H1 (cell line): ENCODE results near the gene NYAP2. TPM values are rescaled to one million over a fixed set of nuclear protein-coding genes. Genes with fewer than 3 reads are reported as not detected.

Experiments used
- CTCF ChIA-PET: fragments of 300-600 bp; sonication (Branson Sonifier 250); formaldehyde crosslinking; loops from one replicate; lab custom pipeline; 2021; ENCODE audit not compliant: partially characterized antibody; lab: Charles Lee
- POLR2A ChIA-PET: fragments of 300-600 bp; sonication (Branson Sonifier 250); formaldehyde crosslinking; loops from one replicate; lab custom pipeline; 2021; ENCODE audit warnings: inconsistent platforms; ENCODE audit not compliant: partially characterized antibody; lab: Charles Lee
- DNase-seq, 2 experiments: peaks; one replicate each; pipeline versions ENCODE4 v3.0.0 to v3.0.0-alpha.2; 2010 to 2022; ENCODE audit warnings: low spot score in 2 of 2, low read depth in 1 of 2, mixed read lengths in 1 of 2
- FAIRE-seq: peaks from 2 replicates; lab custom pipeline; 2011; peaks lifted over from hg19 to GRCh38; lab: Jason Lieb, UNC
- H2AFZ ChIP-seq: 2 replicates; pipeline ENCODE4 v1.8.1; 2012; ENCODE audit warnings: low read length, inconsistent platforms
- H2AK5ac ChIP-seq: 2 replicates; pipeline ENCODE4 v1.6.1; 2013; ENCODE audit warnings: low read depth, low read length
- H2BK120ac ChIP-seq: replicated peaks from 2 replicates; pipeline ENCODE3; 2013; ENCODE audit warnings: low read depth, low read length, inconsistent platforms
- H2BK12ac ChIP-seq: 2 replicates; pipeline ENCODE4 v1.6.1; 2013; ENCODE audit warnings: low read depth, low read length
- H2BK15ac ChIP-seq: 2 replicates; pipeline ENCODE4 v1.6.1; 2013; ENCODE audit warnings: low read length
- H2BK20ac ChIP-seq: 2 replicates; pipeline ENCODE4 v1.6.1; 2013; ENCODE audit warnings: low read length
- H2BK5ac ChIP-seq: 2 replicates; pipeline ENCODE4 v1.6.1; 2013; ENCODE audit warnings: low read depth, low read length
- H3K14ac ChIP-seq: 2 replicates; pipeline ENCODE4 v1.6.1; 2013; ENCODE audit warnings: inconsistent platforms; ENCODE audit not compliant: insufficient read length
- H3K18ac ChIP-seq: 2 replicates; pipeline ENCODE4 v1.6.1; 2013; ENCODE audit warnings: low read length; ENCODE audit errors: extremely low read depth
- H3K23ac ChIP-seq: 2 replicates; pipeline ENCODE4 v1.6.1; 2013; ENCODE audit warnings: inconsistent platforms; ENCODE audit not compliant: insufficient read length
- H3K23me2 ChIP-seq: 2 replicates; pipeline ENCODE4 v1.6.1; 2013; ENCODE audit warnings: low read depth, low read length
- H3K27ac ChIP-seq: 2 replicates; pipeline ENCODE4 v1.6.1; 2011; ENCODE audit warnings: low read depth, low read length, inconsistent platforms
- H3K27me3 ChIP-seq, 4 experiments: replicated peaks in 1 of 4; 1 replicate in 1 of 4; 2 replicates in 3 of 4; pipeline versions ENCODE4 v1.6.1 to v1.8.1; 2011 to 2013; ENCODE audit warnings: low read length in 3 of 4, mild to moderate bottlenecking in 3 of 4, inconsistent platforms in 2 of 4, mixed read lengths in 2 of 4, moderate library complexity in 1 of 4; ENCODE audit not compliant: control insufficient read depth in 3 of 4, insufficient read depth in 3 of 4; ENCODE audit errors: extremely low read depth in 1 of 4
- H3K36me3 ChIP-seq, 4 experiments: 2 replicates each; pipeline versions ENCODE4 v1.6.1 to v1.8.1; 2011 to 2013; ENCODE audit warnings: mild to moderate bottlenecking in 4 of 4, low read length in 3 of 4, moderate library complexity in 2 of 4, control low read depth in 1 of 4, inconsistent platforms in 1 of 4; ENCODE audit not compliant: insufficient read depth in 4 of 4, control insufficient read depth in 2 of 4
- H3K4ac ChIP-seq: replicated peaks from 2 replicates; pipeline ENCODE3; 2013; ENCODE audit warnings: low read length, low read depth, mixed read lengths, inconsistent platforms; ENCODE audit not compliant: insufficient read length
- H3K4me1 ChIP-seq, 4 experiments: replicated peaks in 1 of 4; 1 replicate in 1 of 4; 2 replicates in 3 of 4; pipeline versions ENCODE4 v1.6.1 to v1.8.1; 2011 to 2013; ENCODE audit warnings: low read length in 3 of 4, inconsistent platforms in 2 of 4, mixed read lengths in 1 of 4; ENCODE audit not compliant: insufficient read depth in 4 of 4, control insufficient read depth in 3 of 4
- H3K4me2 ChIP-seq, 2 experiments: 2 replicates each; pipeline versions ENCODE4 v1.6.1 to v1.8.1; 2011 to 2013; ENCODE audit warnings: low read depth in 2 of 2, low read length in 2 of 2, control low read depth in 1 of 2, inconsistent platforms in 1 of 2, mild to moderate bottlenecking in 1 of 2; ENCODE audit not compliant: insufficient read depth in 1 of 2
- H3K4me3 ChIP-seq, 4 experiments: fragments of 200-600, 300-600 bp in 1 of 4; sonication (generic), shearing (Covaris generic), sonication (Bioruptor Twin) in 1 of 4; 2 replicates each; pipeline versions ENCODE4 v1.5.1 to v1.8.1; 2011 to 2016; ENCODE audit warnings: low read length in 4 of 4, low read depth in 3 of 4, control low read depth in 2 of 4, inconsistent platforms in 2 of 4, mild to moderate bottlenecking in 2 of 4, mixed read lengths in 1 of 4, moderate library complexity in 1 of 4; ENCODE audit not compliant: insufficient read depth in 2 of 4; ENCODE audit errors: extremely low read depth in 1 of 4
- H3K56ac ChIP-seq: replicated peaks from 2 replicates; pipeline ENCODE3; 2013; ENCODE audit warnings: low read depth, mild to moderate bottlenecking, mixed read lengths, low read length, inconsistent platforms; ENCODE audit not compliant: insufficient read length
- H3K79me1 ChIP-seq: 2 replicates; pipeline ENCODE4 v1.6.1; 2013; ENCODE audit warnings: low read depth, low read length, control low read depth
- H3K79me2 ChIP-seq, 2 experiments: 2 replicates each; pipeline versions ENCODE4 v1.6.1 to v1.8.1; 2012 to 2013; ENCODE audit warnings: low read length in 2 of 2, mild to moderate bottlenecking in 2 of 2, inconsistent platforms in 1 of 2; ENCODE audit not compliant: insufficient read depth in 2 of 2, control insufficient read depth in 1 of 2
- H3K9ac ChIP-seq, 4 experiments: replicated peaks in 1 of 4; 1 replicate in 1 of 4; 2 replicates in 3 of 4; pipeline versions ENCODE4 v1.6.1 to v1.8.1; 2011 to 2013; ENCODE audit warnings: low read depth in 3 of 4, low read length in 3 of 4, control low read depth in 2 of 4, mild to moderate bottlenecking in 2 of 4, moderate library complexity in 2 of 4, inconsistent platforms in 1 of 4; ENCODE audit errors: extremely low read depth in 1 of 4
- H3K9me3 ChIP-seq, 2 experiments: 2 replicates each; pipeline versions ENCODE4 v1.6.1 to v1.8.1; 2012 to 2013; ENCODE audit warnings: mild to moderate bottlenecking in 2 of 2, moderate library complexity in 2 of 2, control low read depth in 1 of 2, inconsistent platforms in 1 of 2, low read depth in 1 of 2, low read length in 1 of 2, mixed read lengths in 1 of 2; ENCODE audit not compliant: insufficient read depth in 2 of 2
- H4K20me1 ChIP-seq, 2 experiments: replicated peaks in 1 of 2; 2 replicates each; pipeline versions ENCODE3 to v1.8.1; 2011 to 2013; ENCODE audit warnings: inconsistent platforms in 2 of 2, low read length in 2 of 2, mild to moderate bottlenecking in 1 of 2; ENCODE audit not compliant: insufficient read depth in 2 of 2, control insufficient read depth in 1 of 2
- H4K5ac ChIP-seq: 2 replicates; pipeline ENCODE4 v1.6.1; 2013; ENCODE audit warnings: low read length, low read depth, mixed read lengths, inconsistent platforms; ENCODE audit not compliant: insufficient read length
- H4K8ac ChIP-seq: 2 replicates; pipeline ENCODE4 v1.8.0; 2013; ENCODE audit warnings: mild to moderate bottlenecking, moderate library complexity, low read length, inconsistent platforms; ENCODE audit not compliant: insufficient read depth; ENCODE audit errors: extremely low read depth
- H4K91ac ChIP-seq: replicated peaks from 2 replicates; pipeline ENCODE3; 2013; ENCODE audit warnings: low read length, mixed read lengths, inconsistent platforms; ENCODE audit not compliant: insufficient read length
- CBX8 ChIP-seq: fragments of 300-800, 300-1000 bp; sonication (generic); IDR thresholded peaks from 2 replicates; pipeline ENCODE4 v1.7.1; 2016; ENCODE audit warnings: low read depth, low read length, borderline replicate concordance
- CHD1 ChIP-seq: IDR thresholded peaks from 2 replicates; pipeline ENCODE4 v1.6.1; 2012; ENCODE audit warnings: low read depth, low read length, improper control_type of control experiment
- CTBP2 ChIP-seq: IDR thresholded peaks from 2 replicates; pipeline ENCODE4 v1.7.0; 2011; ENCODE audit warnings: borderline replicate concordance, mild to moderate bottlenecking, moderate library complexity, mixed read lengths, low read length; ENCODE audit not compliant: insufficient read depth, insufficient read length
- CTCF ChIP-seq, 3 experiments: IDR thresholded peaks; 1 replicate in 2 of 3; 2 replicates in 1 of 3; pipeline versions ENCODE4 v1.5.1 to v1.6.1; 2011; ENCODE audit warnings: low read length in 3 of 3, mild to moderate bottlenecking in 3 of 3, inconsistent platforms in 2 of 3, low read depth in 1 of 3, moderate library complexity in 1 of 3; ENCODE audit not compliant: insufficient read depth in 1 of 3; ENCODE audit errors: control extremely low read depth in 1 of 3
- GABPA ChIP-seq: IDR thresholded peaks from 2 replicates; pipeline ENCODE4 v1.6.1; 2011; ENCODE audit warnings: mild to moderate bottlenecking, low read length, moderate library complexity, borderline replicate concordance; ENCODE audit not compliant: insufficient read depth
- SAP30 ChIP-seq: fragments of 300-600 bp; sonication (generic); IDR thresholded peaks from 2 replicates; pipeline ENCODE4 v1.7.1; 2012; ENCODE audit warnings: low read length, moderate library complexity, mild to moderate bottlenecking, inconsistent platforms; ENCODE audit not compliant: insufficient read depth, insufficient replicate concordance
- SIN3A ChIP-seq, 2 experiments: IDR thresholded peaks in 1 of 2; conservative IDR thresholded peaks in 1 of 2; 2 replicates each; pipeline ENCODE4 v1.6.1; 2011 to 2012; ENCODE audit warnings: low read length in 2 of 2, improper control_type of control experiment in 1 of 2, low read depth in 1 of 2, mild to moderate bottlenecking in 1 of 2
- SIRT6 ChIP-seq: IDR thresholded peaks from one replicate; pipeline ENCODE4 v1.7.1; 2012; ENCODE audit warnings: low read length, inconsistent platforms
- SUZ12 ChIP-seq: fragments of 200-600 bp; sonication (generic); IDR thresholded peaks from 2 replicates; pipeline ENCODE4 v1.6.1; 2012; ENCODE audit warnings: mild to moderate bottlenecking, inconsistent platforms, low read length, moderate library complexity, mixed read lengths
- WGBS, 2 experiments: shearing (Covaris generic) in 1 of 2; methylation state at CpG; one replicate each; pipeline versions ENCODE4 v1.1.6 to v1.1.7; 2013 to 2015; ENCODE audit warnings: low lambda C conversion rate in 2 of 2, mixed read lengths in 2 of 2, inconsistent platforms in 1 of 2, low coverage in 1 of 2, missing lambda C conversion rate in 1 of 2; ENCODE audit not compliant: insufficient replicate concordance in 2 of 2, insufficient coverage in 1 of 2, insufficient read length in 1 of 2; ENCODE audit errors: extremely low coverage in 1 of 2, missing lambda C conversion rate in 1 of 2; 5-methylcytosine and 5-hydroxymethylcytosine counted together
- polyA plus RNA-seq, 7 experiments: library from polyadenylated mRNA; depleted of rRNA in 3 of 7; stranded (reverse) in 5 of 7; unstranded in 2 of 7; fragments of >200 nt in 5 of 7; fragments of 200-250 nt in 2 of 7; gene quantifications; 1 replicate in 5 of 7; 2 replicates in 1 of 7; 4 replicates in 1 of 7; pipeline versions ENCODE4 v1.2.1 to v1.2.3, GENCODE V29; 2011 to 2013; ENCODE audit warnings: missing spikeins in 2 of 7, mixed read lengths in 2 of 7
- total RNA-seq: library from RNA; stranded (reverse); fragmentation: NEBNext Ultra II Directional; extraction: Animal tissue kit (Norgen Biotek cat#: 25700); gene quantifications from 2 replicates; pipeline ENCODE4 v1.2.1, GENCODE V29; 2021
- TF ChIP-seq, protein P1 (sequence below): IDR thresholded peaks from 2 replicates; pipeline ENCODE4 v1.6.1; 2012; ENCODE audit warnings: inconsistent platforms

The NYAP2 gene
- total and polyA plus RNA-seq, 2 of the 8 experiments (the other 6 are each of a cell fraction or from before 2014, with no cell fraction given) = not detected

- CTCF ChIA-PET = interaction anchor here (1.0 to 2.1 kb wide), 2 partner anchors 8 to 71 kb away, joined by 5 read pairs; no protein-coding TSS in a partner anchor
- no peak overlapping the region for H2BK5ac ChIP-seq
- no peak overlapping the region for H3K18ac ChIP-seq
- no peak overlapping the region for H4K8ac ChIP-seq
- H3K9me3 ChIP-seq = no peaks in the 10 kb centered on the region
- H3K23me2 ChIP-seq = no peaks in the 10 kb centered on the region
- no peaks in the 10 kb centered on the region for H4K20me1 ChIP-seq
- H2AFZ ChIP-seq = no peak overlapping the region
- POLR2A ChIA-PET = no interaction called here
- H3K36me3 ChIP-seq = no peaks in the 10 kb centered on the region
- DNase-seq (no peak), FAIRE-seq (no peak)
- no peak overlapping the region for H2BK20ac ChIP-seq
- H3K4me2 ChIP-seq = no peak overlapping the region
- no peak overlapping the region for H2BK15ac ChIP-seq
- H2AK5ac ChIP-seq = no peak overlapping the region
- no peak for TF ChIP-seq GABPA
- TF ChIP-seq, protein P1, sequence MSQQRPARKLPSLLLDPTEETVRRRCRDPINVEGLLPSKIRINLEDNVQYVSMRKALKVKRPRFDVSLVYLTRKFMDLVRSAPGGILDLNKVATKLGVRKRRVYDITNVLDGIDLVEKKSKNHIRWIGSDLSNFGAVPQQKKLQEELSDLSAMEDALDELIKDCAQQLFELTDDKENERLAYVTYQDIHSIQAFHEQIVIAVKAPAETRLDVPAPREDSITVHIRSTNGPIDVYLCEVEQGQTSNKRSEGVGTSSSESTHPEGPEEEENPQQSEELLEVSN = no peak
- TF ChIP-seq SIN3A (conservative IDR thresholded peaks at IDR 0.05 in 1 of 2, IDR thresholded peaks at IDR 0.05 in 1 of 2; ENCODE audit: low read depth in 1 of 2, low read length in 2 of 2) = no peak
- no peak for TF ChIP-seq SAP30
- TF ChIP-seq CHD1 = no peak
- no peak for TF ChIP-seq CBX8
- TF ChIP-seq SUZ12 = no peak
- TF ChIP-seq CTCF (IDR thresholded peaks at IDR 0.05; ENCODE audit: control extremely low read depth in 1 of 3, insufficient read depth in 1 of 3, low read depth in 1 of 3, low read length in 3 of 3) = no peak
- TF ChIP-seq CTBP2 = no peak
- no peak for TF ChIP-seq SIRT6
- no peak overlapping the region for H3K9ac ChIP-seq
- H3K27me3 ChIP-seq = no peaks in the 10 kb centered on the region
- H3K27ac ChIP-seq = no peak overlapping the region
- H3K23ac ChIP-seq = no peak overlapping the region
- no peaks in the 10 kb centered on the region for H3K79me1 ChIP-seq
- H4K91ac ChIP-seq = no peak overlapping the region
- H3K4me3 ChIP-seq = no peak overlapping the region
- H2BK120ac ChIP-seq = no peak overlapping the region
- H2BK12ac ChIP-seq = no peak overlapping the region
- H3K79me2 ChIP-seq = no peaks in the 10 kb centered on the region
- H3K56ac ChIP-seq = no peak overlapping the region
- no peak overlapping the region for H4K5ac ChIP-seq
- peaks cover 0 to 9% (median 1%) of the 10 kb centered on the region in 4 experiments; a peak in 5 of 7 replicates for H3K4me1 ChIP-seq
- no peak overlapping the region for H3K14ac ChIP-seq
- H3K4ac ChIP-seq = peak overlapping the region; percentile 53
- 63% methylated on average over 1 of the region's 1 CpG; no CpG with 5 or more reads in 1 of the 2 experiments for WGBS, 2 experiments
These were observed 28.9 kb downstream of the NYAP2 start for GRCh38 chr2:225428360-225428759.
